Measurements from ENCODE around the gene PSME3IP1.
A peak's percentile ranks its signal among the peaks of the same experiment; 100 is the strongest.

Gene PSME3IP1

GRCh38 chr16:57141822-57142631 is 43.8 kb downstream of the PSME3IP1 start:
- DNase-seq = peak in 1 of 4 experiments; percentile 12

GRCh38 chr16:57140931-57141668 is 44.7 kb downstream of the PSME3IP1 start:
- no peak for DNase-seq

GRCh38 chr16:57138281-57138935 is 47.4 kb downstream of the PSME3IP1 start:
- no peak for DNase-seq

- DNase-seq = no peak
Measured at GRCh38 chr16:57137566-57138273, 48.1 kb downstream of the PSME3IP1 start.

GRCh38 chr16:57137043-57137442 is 48.8 kb downstream of the PSME3IP1 start:
- DNase-seq = no peak

GRCh38 chr16:57134982-57135381 is 50.9 kb downstream of the PSME3IP1 start:
- DNase-seq = peak in 1 of 4 experiments; percentile 19

GRCh38 chr16:57133886-57134285 is 52.0 kb downstream of the PSME3IP1 start:
- no peak for DNase-seq

- DNase-seq = no peak
Measured at GRCh38 chr16:57133031-57133430, 52.8 kb downstream of the PSME3IP1 start.

- no peak for DNase-seq
Measured at GRCh38 chr16:57132470-57132869, 53.4 kb downstream of the PSME3IP1 start.

GRCh38 chr16:57131351-57131970 is 54.4 kb downstream of the PSME3IP1 start:
- no peak for DNase-seq

- DNase-seq = no peak
Measured at GRCh38 chr16:57130950-57131321, 54.9 kb downstream of the PSME3IP1 start.

- peak in 1 of 4 experiments; percentile 47 for DNase-seq
Measured at GRCh38 chr16:57128771-57129389, 57.0 kb downstream of the PSME3IP1 start.

- DNase-seq = no peak
Measured at GRCh38 chr16:57127836-57128235, 58.0 kb downstream of the PSME3IP1 start.

GRCh38 chr16:57127037-57127763 is 58.6 kb downstream of the PSME3IP1 start:
- DNase-seq = no peak

GRCh38 chr16:57126411-57126810 is 59.4 kb downstream of the PSME3IP1 start:
- no peak for DNase-seq

- no peak for DNase-seq
Measured at GRCh38 chr16:57125969-57126368, 59.9 kb downstream of the PSME3IP1 start.

GRCh38 chr16:57125376-57125775 is 60.5 kb downstream of the PSME3IP1 start:
- no peak for DNase-seq

- DNase-seq = no peak
Measured at GRCh38 chr16:57123974-57124674, 61.7 kb downstream of the PSME3IP1 start.

- DNase-seq = no peak
Measured at GRCh38 chr16:57123216-57123973, 62.4 kb downstream of the PSME3IP1 start.
